ENCODE results near the gene STK39. TPM values are rescaled to one million over a fixed set of nuclear protein-coding genes. Genes with fewer than 3 reads are reported as not detected.

The STK39 gene
- polyA plus RNA-seq, 3 donors from 2014 or later = 5.8 to 11.5 (median 9.3) TPM

GRCh38 chr2:168167511-168168263 lies 79.7 kb downstream of the STK39 start:
- Mint-ChIP-seq H3K36me3 (peaks cover 11 to 17% (median 15%) of the 10 kb centered on the region in 3 donors), H3K27me3 (ENCODE audit: low read depth in 3 of 3) (peaks cover 0 to 2% (median 1%) of the 10 kb centered on the region in 3 donors), H3K27ac (peak overlapping the region in 5 of 6 donors; percentile 1 to 69 (median 27)), H3K4me3 (peak overlapping the region in 1 of 5 donors; percentile 22), H3K9me3 (no peaks in the 10 kb centered on the region), H3K4me1 (peaks cover 56 to 87% of the 10 kb centered on the region in 2 donors)
- no peak for DNase-seq

GRCh38 chr2:168166902-168167510 lies 80.4 kb downstream of the STK39 start:
- Mint-ChIP-seq H3K4me3 (no peak overlapping the region), H3K9me3 (no peaks in the 10 kb centered on the region), H3K36me3 (peaks cover 11 to 17% (median 15%) of the 10 kb centered on the region in 3 donors), H3K27me3 (ENCODE audit: low read depth in 3 of 3) (peaks cover 0 to 2% (median 1%) of the 10 kb centered on the region in 3 donors), H3K4me1 (peaks cover 52 to 81% of the 10 kb centered on the region in 2 donors), H3K27ac (peak overlapping the region in 5 of 6 donors; percentile 1 to 76 (median 49))
- no peak for DNase-seq

GRCh38 chr2:168165985-168166901 lies 81.2 kb downstream of the STK39 start:
- no peaks in the 10 kb centered on the region for H3K9me3 Mint-ChIP-seq
- no peak overlapping the region for H3K4me3 Mint-ChIP-seq
- H3K27ac Mint-ChIP-seq = peak overlapping the region in 5 of 6 donors; percentile 1 to 76 (median 55)
- peaks cover 52 to 78% of the 10 kb centered on the region in 2 donors for H3K4me1 Mint-ChIP-seq
- H3K36me3 Mint-ChIP-seq = peaks cover 11 to 17% (median 15%) of the 10 kb centered on the region in 3 donors
- no peak for DNase-seq
- peaks cover 0 to 2% (median 1%) of the 10 kb centered on the region in 3 donors for H3K27me3 Mint-ChIP-seq (ENCODE audit: low read depth in 3 of 3)

GRCh38 chr2:168165397-168165796 lies 82.0 kb downstream of the STK39 start:
- H3K9me3 Mint-ChIP-seq = no peaks in the 10 kb centered on the region
- peaks cover 11 to 16% (median 15%) of the 10 kb centered on the region in 3 donors for H3K36me3 Mint-ChIP-seq
- DNase-seq = no peak
- H3K27me3 Mint-ChIP-seq (ENCODE audit: low read depth in 3 of 3) = peaks cover 0 to 2% (median 1%) of the 10 kb centered on the region in 3 donors
- H3K4me3 Mint-ChIP-seq = no peak overlapping the region
- peak overlapping the region in 4 of 6 donors; percentile 37 to 55 (median 43) for H3K27ac Mint-ChIP-seq
- H3K4me1 Mint-ChIP-seq = peaks cover 44 to 74% of the 10 kb centered on the region in 2 donors

GRCh38 chr2:168160897-168161296 lies 86.5 kb downstream of the STK39 start:
- Mint-ChIP-seq H3K27ac (no peak overlapping the region), H3K27me3 (ENCODE audit: low read depth in 3 of 3) (peaks cover 0 to 2% (median 1%) of the 10 kb centered on the region in 3 donors), H3K9me3 (no peaks in the 10 kb centered on the region), H3K4me3 (no peak overlapping the region), H3K4me1 (peaks cover 15 to 59% of the 10 kb centered on the region in 2 donors), H3K36me3 (peaks cover 11 to 26% (median 16%) of the 10 kb centered on the region in 3 donors)
- no peak for DNase-seq

- DNase-seq = no peak
- Mint-ChIP-seq H3K9me3 (no peaks in the 10 kb centered on the region), H3K27me3 (ENCODE audit: low read depth in 3 of 3) (peaks cover 0 to 1% (median 0%) of the 10 kb centered on the region in 3 donors), H3K4me1 (peaks cover 11 to 59% of the 10 kb centered on the region in 2 donors), H3K27ac (no peak overlapping the region), H3K36me3 (peaks cover 11 to 23% (median 12%) of the 10 kb centered on the region in 3 donors), H3K4me3 (no peak overlapping the region)
These were observed 87.4 kb downstream of the STK39 start for GRCh38 chr2:168159754-168160585.

- H3K9me3 Mint-ChIP-seq = no peaks in the 10 kb centered on the region
- H3K4me1 Mint-ChIP-seq = peaks cover 16 to 60% of the 10 kb centered on the region in 2 donors
- DNase-seq = no peak
- peaks cover 6 to 17% (median 10%) of the 10 kb centered on the region in 3 donors for H3K36me3 Mint-ChIP-seq
- H3K27ac Mint-ChIP-seq = peak overlapping the region in 4 of 6 donors; percentile 36 to 71 (median 52)
- H3K27me3 Mint-ChIP-seq (ENCODE audit: low read depth in 3 of 3) = no peaks in the 10 kb centered on the region
- no peak overlapping the region for H3K4me3 Mint-ChIP-seq
These were observed 88.8 kb downstream of the STK39 start for GRCh38 chr2:168158586-168158985.

- Mint-ChIP-seq H3K36me3 (peaks cover 0 to 11% (median 4%) of the 10 kb centered on the region in 3 donors), H3K27me3 (ENCODE audit: low read depth in 3 of 3) (no peaks in the 10 kb centered on the region), H3K9me3 (no peaks in the 10 kb centered on the region), H3K4me1 (peaks cover 18 to 56% of the 10 kb centered on the region in 2 donors), H3K27ac (peak overlapping the region in 4 of 6 donors; percentile 69 to 73 (median 70)), H3K4me3 (no peak overlapping the region)
- DNase-seq = no peak
These were observed 89.5 kb downstream of the STK39 start for GRCh38 chr2:168157926-168158325.

- H3K36me3 Mint-ChIP-seq = peaks cover 0 to 11% (median 4%) of the 10 kb centered on the region in 3 donors
- H3K27me3 Mint-ChIP-seq (ENCODE audit: low read depth in 3 of 3) = no peaks in the 10 kb centered on the region
- H3K27ac Mint-ChIP-seq = peak overlapping the region in 3 of 6 donors; percentile 21 to 71 (median 29)
These were observed 90.3 kb downstream of the STK39 start for GRCh38 chr2:168157070-168157469.

GRCh38 chr2:168156661-168157060 lies 90.7 kb downstream of the STK39 start:
- DNase-seq = no peak
- H3K4me1 Mint-ChIP-seq = peaks cover 23 to 68% of the 10 kb centered on the region in 2 donors
- H3K27me3 Mint-ChIP-seq (ENCODE audit: low read depth in 3 of 3) = no peaks in the 10 kb centered on the region

More at GRCh38 chr2:168157070-168157469, 90.3 kb downstream of the STK39 start:
- Mint-ChIP-seq H3K9me3 (no peaks in the 10 kb centered on the region), H3K4me3 (no peak overlapping the region), H3K4me1 (peaks cover 19 to 64% of the 10 kb centered on the region in 2 donors)
- no peak for DNase-seq

GRCh38 chr2:168155680-168156079 lies 91.7 kb downstream of the STK39 start:
- peaks cover 4 to 15% (median 4%) of the 10 kb centered on the region in 3 donors for H3K36me3 Mint-ChIP-seq
- H3K4me3 Mint-ChIP-seq = no peak overlapping the region
- no peak for DNase-seq
- H3K9me3 Mint-ChIP-seq = no peaks in the 10 kb centered on the region
- peaks cover 26 to 70% of the 10 kb centered on the region in 2 donors for H3K4me1 Mint-ChIP-seq
- no peaks in the 10 kb centered on the region for H3K27me3 Mint-ChIP-seq (ENCODE audit: low read depth in 3 of 3)
- H3K27ac Mint-ChIP-seq = peak overlapping the region in 3 of 6 donors; percentile 11 to 60 (median 53)

More at GRCh38 chr2:168156661-168157060, 90.7 kb downstream of the STK39 start:
- H3K27ac Mint-ChIP-seq = peak overlapping the region in 3 of 6 donors; percentile 21 to 71 (median 29)
- H3K4me3 Mint-ChIP-seq = no peak overlapping the region
- H3K9me3 Mint-ChIP-seq = no peaks in the 10 kb centered on the region
- peaks cover 3 to 11% (median 4%) of the 10 kb centered on the region in 3 donors for H3K36me3 Mint-ChIP-seq

GRCh38 chr2:168155046-168155445 lies 92.3 kb downstream of the STK39 start:
- no peak for DNase-seq
- H3K4me3 Mint-ChIP-seq = no peak overlapping the region
- H3K27ac Mint-ChIP-seq = no peak overlapping the region
- H3K36me3 Mint-ChIP-seq = peaks cover 4 to 15% (median 4%) of the 10 kb centered on the region in 3 donors
- H3K27me3 Mint-ChIP-seq (ENCODE audit: low read depth in 3 of 3) = no peaks in the 10 kb centered on the region
- H3K9me3 Mint-ChIP-seq = no peaks in the 10 kb centered on the region
- H3K4me1 Mint-ChIP-seq = peaks cover 28 to 72% of the 10 kb centered on the region in 2 donors
